HepG2 (cell line): Measurements from ENCODE around the gene MYBPC2. TPM values are rescaled to one million over a fixed set of nuclear protein-coding genes. Genes with fewer than 3 reads are reported as not detected.

ENCODE experiments used
- ATAC-seq: fragments of 200-7000 bp; cut with Tn5 transposase; 3 replicates; pipeline ENCODE4 v1.9.1; 2020; ENCODE audit warnings: mild to moderate bottlenecking, moderate library complexity
- BruUV-seq: library from RNA; stranded (reverse); fragments of 400-500 nt; replicated peaks from 2 replicates; lab custom pipeline; 2021; lab: Mats Ljungman, UMichigan
- CTCF ChIA-PET: fragments of 300-600 bp; formaldehyde crosslinking; extraction: SDS; loops from one replicate; lab custom pipeline; 2021; ENCODE audit warnings: low total read pairs, inconsistent platforms, low intra/inter-chr PET ratio; lab: Yijun Ruan, JAX
- POLR2A ChIA-PET: fragments of 350-600 bp; sonication (Branson Sonifier 250); formaldehyde crosslinking; loops from one replicate; lab custom pipeline; 2020; ENCODE audit warnings: antibody characterized with exemption, inconsistent platforms; lab: Yijun Ruan, JAX
- DNase-seq: peaks from one replicate; pipeline ENCODE4 v3.0.0-alpha.2; 2015; ENCODE audit warnings: low spot score
- FAIRE-seq: peaks from 3 replicates; lab custom pipeline; 2011; peaks lifted over from hg19 to GRCh38; lab: Jason Lieb, UNC
- H2AFZ ChIP-seq: one replicate; pipeline ENCODE4 v1.6.1; 2011; ENCODE audit warnings: low read length, inconsistent platforms
- H3K27ac ChIP-seq: fragments of 300-600 bp; 3 replicates; pipeline ENCODE4 v1.8.0; 2011; ENCODE audit warnings: mixed run types, mild to moderate bottlenecking, mixed read lengths, low read length, inconsistent platforms; ENCODE audit not compliant: insufficient read depth; ENCODE audit errors: extremely low read length
- H3K27me3 ChIP-seq, 2 experiments: fragments of 200-600 bp in 1 of 2; 2 replicates in 1 of 2; 3 replicates in 1 of 2; pipeline versions ENCODE4 v1.6.0 to v1.8.0; 2011; ENCODE audit warnings: low read length in 2 of 2, mild to moderate bottlenecking in 2 of 2, moderate library complexity in 2 of 2, inconsistent platforms in 1 of 2; ENCODE audit not compliant: insufficient read depth in 2 of 2, control insufficient read depth in 1 of 2
- H3K36me3 ChIP-seq, 2 experiments: fragments of 200-600 bp in 1 of 2; replicated peaks in 1 of 2; 2 replicates in 1 of 2; 3 replicates in 1 of 2; pipeline versions ENCODE4 v1.5.1 to v1.8.0; 2011; ENCODE audit warnings: low read length in 2 of 2, inconsistent platforms in 1 of 2; ENCODE audit not compliant: insufficient read depth in 2 of 2, control insufficient read depth in 1 of 2
- H3K4me1 ChIP-seq: 2 replicates; pipeline ENCODE4 v1.5.1; 2012; ENCODE audit warnings: low read length, inconsistent platforms; ENCODE audit not compliant: insufficient read depth
- H3K4me2 ChIP-seq: 2 replicates; pipeline ENCODE4 v1.6.0; 2011; ENCODE audit warnings: low read depth, low read length, inconsistent platforms
- H3K4me3 ChIP-seq, 3 experiments: fragments of 200-600 bp in 1 of 3; sonication (generic), shearing (Covaris generic) in 1 of 3; replicated peaks in 1 of 3; 2 replicates each; pipeline ENCODE4 v1.5.1; 2011 to 2016; ENCODE audit warnings: low read length in 3 of 3, inconsistent platforms in 2 of 3, low read depth in 2 of 3, mild to moderate bottlenecking in 2 of 3, control low read depth in 1 of 3, mixed read lengths in 1 of 3; ENCODE audit not compliant: insufficient read depth in 1 of 3
- H3K79me2 ChIP-seq: one replicate; pipeline ENCODE4 v1.6.1; 2011; ENCODE audit warnings: low read length, inconsistent platforms; ENCODE audit not compliant: insufficient read depth
- H3K9ac ChIP-seq: 2 replicates; pipeline ENCODE4 v1.6.0; 2011; ENCODE audit warnings: mild to moderate bottlenecking, low read depth, low read length, inconsistent platforms; ENCODE audit not compliant: insufficient read depth
- H3K9me3 ChIP-seq: 2 replicates; pipeline ENCODE4 v1.5.1; 2012; ENCODE audit warnings: mild to moderate bottlenecking, low read length
- H4K20me1 ChIP-seq: 2 replicates; pipeline ENCODE4 v1.6.0; 2011; ENCODE audit warnings: inconsistent platforms, mild to moderate bottlenecking, low read length, moderate library complexity; ENCODE audit not compliant: insufficient read depth
- MAF1 ChIP-seq: sonication (generic); formaldehyde crosslinking; IDR thresholded peaks from 2 replicates; pipeline ENCODE4 v1.5.0; 2020; ENCODE audit warnings: missing genetic modification reagents, borderline replicate concordance
- NAIF1 ChIP-seq: sonication (generic); formaldehyde crosslinking; IDR thresholded peaks from 2 replicates; pipeline ENCODE4 v1.5.0; 2020; ENCODE audit warnings: mild to moderate bottlenecking, missing genetic modification reagents, borderline replicate concordance
- NR2F1 ChIP-seq, 2 experiments: fragments of 450-650 bp in 1 of 2; formaldehyde crosslinking in 1 of 2; IDR thresholded peaks; 2 replicates each; pipeline versions ENCODE4 v1.5.0 to v1.6.1; 2016 to 2020; ENCODE audit warnings: mild to moderate bottlenecking in 1 of 2, missing compliant biosample characterization in 1 of 2, missing genetic modification reagents in 1 of 2, moderate library complexity in 1 of 2
- PRPF4 ChIP-seq: fragments of 200-400 bp; formaldehyde crosslinking; IDR thresholded peaks from 2 replicates; pipeline ENCODE4 v1.6.1; 2016; ENCODE audit warnings: low read length, low read depth; ENCODE audit not compliant: poor library complexity, severe bottlenecking
- SP2 ChIP-seq: sonication (generic); formaldehyde crosslinking; IDR thresholded peaks from 2 replicates; pipeline ENCODE4 v1.5.1; 2020; ENCODE audit warnings: mild to moderate bottlenecking, missing genetic modification reagents
- TMF1 ChIP-seq: sonication (generic); formaldehyde crosslinking; IDR thresholded peaks from 2 replicates; pipeline ENCODE4 v1.8.1; 2022; ENCODE audit warnings: low read depth, missing genetic modification reagents
- ZBTB1 ChIP-seq: sonication (generic); formaldehyde crosslinking; IDR thresholded peaks from 2 replicates; pipeline ENCODE4 v1.4.0; 2020; ENCODE audit warnings: missing genetic modification reagents, borderline replicate concordance
- ZNF124 ChIP-seq: sonication (generic); formaldehyde crosslinking; IDR thresholded peaks from 2 replicates; pipeline ENCODE4 v1.4.0; 2020; ENCODE audit warnings: missing genetic modification reagents
- ZNF550 ChIP-seq: sonication (generic); formaldehyde crosslinking; IDR thresholded peaks from 2 replicates; pipeline ENCODE4 v1.4.0; 2020; ENCODE audit warnings: mild to moderate bottlenecking, missing genetic modification reagents, borderline replicate concordance
- ZNF792 ChIP-seq: IDR thresholded peaks from 2 replicates; pipeline ENCODE4 v1.6.1; 2016
- ZNF891 ChIP-seq: sonication (generic); formaldehyde crosslinking; IDR thresholded peaks from 2 replicates; pipeline ENCODE4 v1.5.0; 2020; ENCODE audit warnings: mild to moderate bottlenecking, missing genetic modification reagents
- WGBS: methylation state at CpG from one replicate; pipeline ENCODE4 v1.1.6; 2017; ENCODE audit warnings: low lambda C conversion rate; 5-methylcytosine and 5-hydroxymethylcytosine counted together
- in situ Hi-C: cut with HindIII; loops from 2 replicates; pipeline ENCODE4 v1.10.0; 2017; ENCODE audit warnings: low pct_unique_long_range_greater_than_20kb; ENCODE audit not compliant: extremely low pct_ligation_motif_present
- intact Hi-C: fragments of 100-400 bp; cut with micrococcal nuclease; formaldehyde crosslinking; loops from one replicate; pipeline ENCODE4 v1.10.0; 2022; ENCODE audit not compliant: unreplicated experiment
- polyA plus RNA-seq, 8 experiments: library from polyadenylated mRNA; depleted of rRNA in 3 of 8; stranded (reverse) in 7 of 8; unstranded in 1 of 8; fragments of >200 nt; fragmentation: Illumina TruSeq in 4 of 8; extraction: Trizol in 4 of 8; gene quantifications; 2 replicates each; pipeline versions ENCODE4 v1.2.1 to v1.2.3, GENCODE V29; 2011 to 2016; ENCODE audit warnings: low read depth in 4 of 8, missing spikeins in 1 of 8, mixed read lengths in 1 of 8; ENCODE audit not compliant: insufficient read depth in 1 of 8
- total RNA-seq, 5 experiments: library from RNA; depleted of rRNA; stranded (reverse); fragments of >200 nt; fragmentation: Illumina TruSeq; extraction: Trizol; gene quantifications; 2 replicates each; pipeline ENCODE4 v1.2.3, GENCODE V29; 2016; ENCODE audit warnings: low read depth in 1 of 5
- TF ChIP-seq, protein P1 (sequence below): IDR thresholded peaks from 2 replicates; pipeline ENCODE4 v1.6.1; 2016
- TF ChIP-seq, protein P2 (sequence below): IDR thresholded peaks from 2 replicates; pipeline ENCODE4 v1.6.1; 2016; ENCODE audit warnings: low read depth, borderline replicate concordance
- TF ChIP-seq, protein P3 (sequence below): sonication (generic); formaldehyde crosslinking; IDR thresholded peaks from 2 replicates; pipeline ENCODE4 v1.4.0; 2020; ENCODE audit warnings: missing genetic modification reagents, borderline replicate concordance

MYBPC2 gene
- total and polyA plus RNA-seq, 2 of the 13 experiments (the other 11 are each of a cell fraction or from before 2014, with no cell fraction given) = not detected

DNA sequence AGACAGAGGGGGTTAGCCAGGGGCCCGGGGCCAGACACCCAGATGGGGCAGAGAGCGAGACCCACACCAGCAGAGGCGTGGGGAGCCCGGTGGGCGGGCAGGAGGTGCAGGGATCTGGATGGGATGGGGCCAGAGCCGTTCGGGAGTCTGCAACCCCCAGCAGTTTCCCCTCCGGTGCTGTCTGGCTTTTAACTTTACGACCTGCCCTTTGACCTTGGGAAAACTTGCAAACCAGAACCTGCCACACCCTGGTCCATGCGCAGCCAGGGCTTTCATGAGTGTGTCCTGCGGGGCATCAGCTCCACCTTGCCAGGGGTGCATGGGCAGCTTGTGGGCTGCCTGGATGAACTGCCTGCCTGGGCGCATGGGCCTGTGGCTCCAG lies 68.5 kb downstream of the MYBPC2 start:
- no peak for DNase-seq
- POLR2A ChIA-PET = no interaction called here

DNA sequence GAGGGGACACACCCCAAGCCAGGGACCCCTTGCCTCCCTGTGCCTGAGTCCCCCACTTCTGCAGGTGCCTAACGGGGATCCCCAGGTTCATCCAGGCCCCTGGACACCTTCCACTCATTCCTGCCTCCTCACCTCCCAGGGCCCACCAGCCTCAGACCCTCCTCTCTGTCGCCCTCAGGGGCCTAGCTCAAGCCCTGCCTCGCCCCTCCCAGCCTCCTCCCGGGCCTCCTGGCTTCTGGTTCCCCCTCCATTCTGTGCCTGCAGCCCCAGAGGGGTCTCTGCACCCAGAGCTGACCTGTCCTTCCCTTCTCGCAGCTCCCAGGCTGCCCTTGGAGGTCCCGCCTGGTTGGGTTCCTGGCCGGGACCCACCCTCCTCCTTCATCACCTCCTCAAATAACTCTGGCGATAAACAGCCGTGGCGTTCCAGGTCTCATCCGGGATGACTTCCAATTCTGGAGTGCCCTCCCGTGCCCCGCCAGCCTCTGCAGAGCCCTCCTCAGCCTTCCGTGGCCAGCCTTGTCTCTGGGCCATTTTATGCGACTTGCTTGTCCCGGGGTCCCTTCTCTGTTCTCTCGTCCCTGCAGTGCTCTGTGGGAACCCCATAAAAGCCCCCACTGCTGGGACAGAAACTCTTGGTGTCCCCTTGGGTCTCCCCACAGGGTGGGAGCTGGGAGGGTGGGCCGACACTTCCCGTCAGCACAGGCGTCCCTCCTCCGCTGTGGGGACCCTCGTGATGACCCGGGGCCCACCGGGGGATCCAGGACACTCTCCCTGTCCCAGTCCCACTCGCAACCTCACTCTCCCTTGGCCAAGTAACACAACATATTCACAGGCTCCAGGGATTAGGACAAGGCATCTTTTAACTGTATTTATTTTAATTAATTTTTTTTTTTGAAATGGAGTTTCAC lies 69.1 kb downstream of the MYBPC2 start:
- H3K4me2 ChIP-seq = no peak overlapping the region
- H3K36me3 ChIP-seq = no peaks in the 10 kb centered on the region
- no TSS peak for BruUV-seq
- ATAC-seq = no peak
- no peak overlapping the region for H3K9ac ChIP-seq
- FAIRE-seq = no peak
- intact Hi-C loops = no loop called here
- peaks cover 4% of the 10 kb centered on the region for H3K4me1 ChIP-seq
- no peak for DNase-seq
- H3K79me2 ChIP-seq = no peaks in the 10 kb centered on the region
- H3K4me3 ChIP-seq = no peak overlapping the region
- peaks cover 1 to 7% of the 10 kb centered on the region in 2 experiments; a peak in 4 of 5 replicates for H3K27me3 ChIP-seq
- H4K20me1 ChIP-seq = no peaks in the 10 kb centered on the region
- CTCF ChIA-PET = no interaction called here
- in situ Hi-C loops = no loop called here
- H2AFZ ChIP-seq = no peak overlapping the region
- no peaks in the 10 kb centered on the region for H3K9me3 ChIP-seq
- POLR2A ChIA-PET = no interaction called here
- WGBS = 37% methylated on average over 23 of the region's 25 CpGs
- no peak overlapping the region for H3K27ac ChIP-seq
- TF ChIP-seq, protein P1, sequence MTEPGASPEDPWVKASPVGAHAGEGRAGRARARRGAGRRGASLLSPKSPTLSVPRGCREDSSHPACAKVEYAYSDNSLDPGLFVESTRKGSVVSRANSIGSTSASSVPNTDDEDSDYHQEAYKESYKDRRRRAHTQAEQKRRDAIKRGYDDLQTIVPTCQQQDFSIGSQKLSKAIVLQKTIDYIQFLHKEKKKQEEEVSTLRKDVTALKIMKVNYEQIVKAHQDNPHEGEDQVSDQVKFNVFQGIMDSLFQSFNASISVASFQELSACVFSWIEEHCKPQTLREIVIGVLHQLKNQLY (CRISPR knock-in tag) = no peak
- TF ChIP-seq, protein P2, sequence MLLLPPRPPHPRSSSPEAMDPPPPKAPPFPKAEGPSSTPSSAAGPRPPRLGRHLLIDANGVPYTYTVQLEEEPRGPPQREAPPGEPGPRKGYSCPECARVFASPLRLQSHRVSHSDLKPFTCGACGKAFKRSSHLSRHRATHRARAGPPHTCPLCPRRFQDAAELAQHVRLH (CRISPR knock-in tag) = no peak
- TF ChIP-seq, protein P3, sequence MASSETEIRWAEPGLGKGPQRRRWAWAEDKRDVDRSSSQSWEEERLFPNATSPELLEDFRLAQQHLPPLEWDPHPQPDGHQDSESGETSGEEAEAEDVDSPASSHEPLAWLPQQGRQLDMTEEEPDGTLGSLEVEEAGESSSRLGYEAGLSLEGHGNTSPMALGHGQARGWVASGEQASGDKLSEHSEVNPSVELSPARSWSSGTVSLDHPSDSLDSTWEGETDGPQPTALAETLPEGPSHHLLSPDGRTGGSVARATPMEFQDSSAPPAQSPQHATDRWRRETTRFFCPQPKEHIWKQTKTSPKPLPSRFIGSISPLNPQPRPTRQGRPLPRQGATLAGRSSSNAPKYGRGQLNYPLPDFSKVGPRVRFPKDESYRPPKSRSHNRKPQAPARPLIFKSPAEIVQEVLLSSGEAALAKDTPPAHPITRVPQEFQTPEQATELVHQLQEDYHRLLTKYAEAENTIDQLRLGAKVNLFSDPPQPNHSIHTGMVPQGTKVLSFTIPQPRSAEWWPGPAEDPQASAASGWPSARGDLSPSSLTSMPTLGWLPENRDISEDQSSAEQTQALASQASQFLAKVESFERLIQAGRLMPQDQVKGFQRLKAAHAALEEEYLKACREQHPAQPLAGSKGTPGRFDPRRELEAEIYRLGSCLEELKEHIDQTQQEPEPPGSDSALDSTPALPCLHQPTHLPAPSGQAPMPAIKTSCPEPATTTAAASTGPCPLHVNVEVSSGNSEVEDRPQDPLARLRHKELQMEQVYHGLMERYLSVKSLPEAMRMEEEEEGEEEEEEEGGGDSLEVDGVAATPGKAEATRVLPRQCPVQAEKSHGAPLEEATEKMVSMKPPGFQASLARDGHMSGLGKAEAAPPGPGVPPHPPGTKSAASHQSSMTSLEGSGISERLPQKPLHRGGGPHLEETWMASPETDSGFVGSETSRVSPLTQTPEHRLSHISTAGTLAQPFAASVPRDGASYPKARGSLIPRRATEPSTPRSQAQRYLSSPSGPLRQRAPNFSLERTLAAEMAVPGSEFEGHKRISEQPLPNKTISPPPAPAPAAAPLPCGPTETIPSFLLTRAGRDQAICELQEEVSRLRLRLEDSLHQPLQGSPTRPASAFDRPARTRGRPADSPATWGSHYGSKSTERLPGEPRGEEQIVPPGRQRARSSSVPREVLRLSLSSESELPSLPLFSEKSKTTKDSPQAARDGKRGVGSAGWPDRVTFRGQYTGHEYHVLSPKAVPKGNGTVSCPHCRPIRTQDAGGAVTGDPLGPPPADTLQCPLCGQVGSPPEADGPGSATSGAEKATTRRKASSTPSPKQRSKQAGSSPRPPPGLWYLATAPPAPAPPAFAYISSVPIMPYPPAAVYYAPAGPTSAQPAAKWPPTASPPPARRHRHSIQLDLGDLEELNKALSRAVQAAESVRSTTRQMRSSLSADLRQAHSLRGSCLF (CRISPR knock-in tag) = no peak
- TF ChIP-seq ZNF792 (CRISPR knock-in tag) (no peak), ZNF124 (CRISPR knock-in tag) (no peak), MAF1 (CRISPR knock-in tag) (no peak), SP2 (CRISPR knock-in tag) (no peak), ZNF891 (CRISPR knock-in tag) (no peak), NAIF1 (CRISPR knock-in tag) (no peak)

More for the DNA sequence above, 68.5 kb downstream of the MYBPC2 start:
- peaks cover 11% of the 10 kb centered on the region for H3K4me1 ChIP-seq
- CTCF ChIA-PET = no interaction called here
- ATAC-seq (no peak), FAIRE-seq (no peak)
- H3K27ac ChIP-seq = no peak overlapping the region
- no peaks in the 10 kb centered on the region for H3K36me3 ChIP-seq
- H3K27me3 ChIP-seq = peaks cover 1 to 7% of the 10 kb centered on the region in 2 experiments; a peak in 3 of 5 replicates
- intact Hi-C loops (no loop called here), in situ Hi-C loops (no loop called here)
- H3K79me2 ChIP-seq = no peaks in the 10 kb centered on the region
- H3K9me3 ChIP-seq = no peaks in the 10 kb centered on the region
- BruUV-seq = no TSS peak
- no peak overlapping the region for H2AFZ ChIP-seq
- WGBS = 3% methylated on average over 3 of the region's 12 CpGs
- H3K4me3 ChIP-seq = no peak overlapping the region
- no peak overlapping the region for H3K4me2 ChIP-seq
- no peaks in the 10 kb centered on the region for H4K20me1 ChIP-seq
- H3K9ac ChIP-seq = no peak overlapping the region
- TF ChIP-seq ZBTB1 (CRISPR knock-in tag) = no peak
- no peak for TF ChIP-seq PRPF4
- no peak for TF ChIP-seq ZNF550 (CRISPR knock-in tag)
- TF ChIP-seq TMF1 = no peak
- no peak for TF ChIP-seq NR2F1 (CRISPR knock-in tag; IDR thresholded peaks at IDR 0.05)
